Erythroblast (primary cell): ENCODE data around the gene CEP57.
"Not testable (repeated sequence)": the region's sequence is repeated elsewhere in the genome, so short reads cannot be mapped to it uniquely, and the experiment has no call there.

Experiments
- GATA1 ChIP-seq: IDR thresholded peaks from 2 replicates; pipeline ENCODE4 v1.6.1; 2011; ENCODE audit warnings: low read depth, mild to moderate bottlenecking, control low read depth, low read length, moderate library complexity
- POLR2A ChIP-seq: IDR thresholded peaks from 2 replicates; pipeline ENCODE4 v1.6.1; 2011; ENCODE audit warnings: mild to moderate bottlenecking, low read length

DNA sequence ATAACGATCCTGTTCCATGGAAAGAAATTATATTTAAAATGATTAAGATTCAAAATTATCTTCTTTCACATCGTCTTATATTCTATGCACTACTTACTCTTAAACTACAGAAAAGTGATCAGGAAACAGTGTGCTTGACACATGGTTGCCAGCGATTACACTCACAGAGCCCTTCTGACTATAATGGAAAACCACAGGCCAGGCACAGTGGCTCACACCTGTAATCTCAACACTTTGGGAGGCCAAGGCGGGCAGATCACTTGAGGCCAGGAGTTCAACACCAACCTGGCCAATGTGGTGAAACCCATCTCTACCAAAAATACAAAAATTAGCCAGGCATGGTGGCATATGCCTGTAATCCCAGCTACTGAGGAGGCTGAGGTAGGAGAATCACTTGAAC is 69.7 kb downstream of the CEP57 start:
- TF ChIP-seq POLR2A, GATA1: not testable (repeated sequence)
